Measurements from ENCODE around the gene ZDHHC21.
"Not testable (repeated sequence)": the region's sequence is repeated elsewhere in the genome, so short reads cannot be mapped to it uniquely, and the experiment has no call there.

Gene ZDHHC21

GRCh38 chr9:14677396-14677795 lies 15.8 kb downstream of the ZDHHC21 start:
- no peaks in the 10 kb centered on the region for H3K9me3 ChIP-seq (replicated peaks; ENCODE audit: low read length)

GRCh38 chr9:14674630-14675029 lies 18.6 kb downstream of the ZDHHC21 start:
- Histone ChIP-seq H3K4me2 (ENCODE audit: low read length) (no peak overlapping the region), H3K9ac (ENCODE audit: low read depth, low read length) (no peak overlapping the region), H3K9me3 (replicated peaks; ENCODE audit: low read length) (no peaks in the 10 kb centered on the region), H3K4me1 (ENCODE audit: control insufficient read depth, insufficient read depth, low read length) (peaks cover 6% of the 10 kb centered on the region), H3K4me3 (ENCODE audit: low read length) (no peak overlapping the region), H3K36me3 (ENCODE audit: insufficient read depth, low read length) (peaks cover 6% of the 10 kb centered on the region), H3K27me3 (ENCODE audit: control insufficient read depth, insufficient read depth, low read length) (no peaks in the 10 kb centered on the region)

More at GRCh38 chr9:14677396-14677795, 15.8 kb downstream of the ZDHHC21 start:
- Histone ChIP-seq H3K4me2 (ENCODE audit: low read length) (no peak overlapping the region), H3K36me3 (ENCODE audit: insufficient read depth, low read length) (peaks cover 6% of the 10 kb centered on the region), H3K27me3 (ENCODE audit: control insufficient read depth, insufficient read depth, low read length) (no peaks in the 10 kb centered on the region), H3K9ac (ENCODE audit: low read depth, low read length) (no peak overlapping the region), H3K4me3 (ENCODE audit: low read length) (no peak overlapping the region), H3K4me1 (ENCODE audit: control insufficient read depth, insufficient read depth, low read length) (no peaks in the 10 kb centered on the region)

- no peaks in the 10 kb centered on the region for H3K9me3 ChIP-seq (replicated peaks; ENCODE audit: low read length)
- no peak overlapping the region for H3K4me2 ChIP-seq (ENCODE audit: low read length)
- no peak overlapping the region for H3K9ac ChIP-seq (ENCODE audit: low read depth, low read length)
- H3K27me3 ChIP-seq (ENCODE audit: control insufficient read depth, insufficient read depth, low read length), result no peaks in the 10 kb centered on the region
- no peak overlapping the region for H3K4me3 ChIP-seq (ENCODE audit: low read length)
- peaks cover 6% of the 10 kb centered on the region for H3K36me3 ChIP-seq (ENCODE audit: insufficient read depth, low read length)
- H3K4me1 ChIP-seq (ENCODE audit: control insufficient read depth, insufficient read depth, low read length), result peaks cover 6% of the 10 kb centered on the region
Observed at GRCh38 chr9:14671377-14671776, 21.9 kb downstream of the ZDHHC21 start.

- H3K36me3 ChIP-seq (ENCODE audit: insufficient read depth, low read length), result peaks cover 6% of the 10 kb centered on the region
- no peak overlapping the region for H3K4me3 ChIP-seq (ENCODE audit: low read length)
- no peak overlapping the region for H3K9ac ChIP-seq (ENCODE audit: low read depth, low read length)
- H3K4me1 ChIP-seq (ENCODE audit: control insufficient read depth, insufficient read depth, low read length), result peaks cover 6% of the 10 kb centered on the region
- no peak overlapping the region for H3K4me2 ChIP-seq (ENCODE audit: low read length)
- H3K27me3 ChIP-seq (ENCODE audit: control insufficient read depth, insufficient read depth, low read length), result no peaks in the 10 kb centered on the region
- no peaks in the 10 kb centered on the region for H3K9me3 ChIP-seq (replicated peaks; ENCODE audit: low read length)
Observed at GRCh38 chr9:14670718-14671117, 22.5 kb downstream of the ZDHHC21 start.

- not testable (repeated sequence) for H3K36me3 ChIP-seq (ENCODE audit: insufficient read depth, low read length); H3K9ac ChIP-seq (ENCODE audit: low read depth, low read length); H3K4me1 ChIP-seq (ENCODE audit: control insufficient read depth, insufficient read depth, low read length); H3K4me3 ChIP-seq (ENCODE audit: low read length); H3K9me3 ChIP-seq (replicated peaks; ENCODE audit: low read length); H3K4me2 ChIP-seq (ENCODE audit: low read length); H3K27me3 ChIP-seq (ENCODE audit: control insufficient read depth, insufficient read depth, low read length)
Observed at GRCh38 chr9:14664022-14664421, 29.2 kb downstream of the ZDHHC21 start.

- peaks cover 8% of the 10 kb centered on the region for H3K36me3 ChIP-seq (ENCODE audit: insufficient read depth, low read length)
- no peaks in the 10 kb centered on the region for H3K27me3 ChIP-seq (ENCODE audit: control insufficient read depth, insufficient read depth, low read length)
- H3K4me3 ChIP-seq (ENCODE audit: low read length), result no peak overlapping the region
- H3K4me1 ChIP-seq (ENCODE audit: control insufficient read depth, insufficient read depth, low read length), result no peaks in the 10 kb centered on the region
- H3K9me3 ChIP-seq (replicated peaks; ENCODE audit: low read length), result no peaks in the 10 kb centered on the region
- no peak overlapping the region for H3K9ac ChIP-seq (ENCODE audit: low read depth, low read length)
- no peak overlapping the region for H3K4me2 ChIP-seq (ENCODE audit: low read length)
Observed at GRCh38 chr9:14662060-14662453, 31.2 kb downstream of the ZDHHC21 start.

GRCh38 chr9:14661421-14662059 lies 31.7 kb downstream of the ZDHHC21 start:
- Histone ChIP-seq H3K27me3 (ENCODE audit: control insufficient read depth, insufficient read depth, low read length) (no peaks in the 10 kb centered on the region), H3K4me1 (ENCODE audit: control insufficient read depth, insufficient read depth, low read length) (no peaks in the 10 kb centered on the region), H3K9me3 (replicated peaks; ENCODE audit: low read length) (no peaks in the 10 kb centered on the region), H3K4me2 (ENCODE audit: low read length) (no peak overlapping the region), H3K9ac (ENCODE audit: low read depth, low read length) (no peak overlapping the region), H3K4me3 (ENCODE audit: low read length) (no peak overlapping the region), H3K36me3 (ENCODE audit: insufficient read depth, low read length) (peaks cover 8% of the 10 kb centered on the region)

GRCh38 chr9:14660721-14661120 lies 32.5 kb downstream of the ZDHHC21 start:
- Histone ChIP-seq H3K27me3 (ENCODE audit: control insufficient read depth, insufficient read depth, low read length) (no peaks in the 10 kb centered on the region), H3K4me1 (ENCODE audit: control insufficient read depth, insufficient read depth, low read length) (no peaks in the 10 kb centered on the region), H3K9ac (ENCODE audit: low read depth, low read length) (no peak overlapping the region), H3K9me3 (replicated peaks; ENCODE audit: low read length) (no peaks in the 10 kb centered on the region), H3K4me2 (ENCODE audit: low read length) (no peak overlapping the region), H3K36me3 (ENCODE audit: insufficient read depth, low read length) (peaks cover 8% of the 10 kb centered on the region), H3K4me3 (ENCODE audit: low read length) (no peak overlapping the region)

GRCh38 chr9:14654932-14655331 lies 38.3 kb downstream of the ZDHHC21 start:
- H3K9me3 ChIP-seq (replicated peaks; ENCODE audit: low read length), result no peaks in the 10 kb centered on the region
- no peaks in the 10 kb centered on the region for H3K27me3 ChIP-seq (ENCODE audit: control insufficient read depth, insufficient read depth, low read length)
- no peaks in the 10 kb centered on the region for H3K4me1 ChIP-seq (ENCODE audit: control insufficient read depth, insufficient read depth, low read length)
- no peak overlapping the region for H3K4me3 ChIP-seq (ENCODE audit: low read length)
- H3K9ac ChIP-seq (ENCODE audit: low read depth, low read length), result no peak overlapping the region
- no peak overlapping the region for H3K4me2 ChIP-seq (ENCODE audit: low read length)
- peaks cover 8% of the 10 kb centered on the region for H3K36me3 ChIP-seq (ENCODE audit: insufficient read depth, low read length)

- no peaks in the 10 kb centered on the region for H3K27me3 ChIP-seq (ENCODE audit: control insufficient read depth, insufficient read depth, low read length)
- no peaks in the 10 kb centered on the region for H3K9me3 ChIP-seq (replicated peaks; ENCODE audit: low read length)
- H3K9ac ChIP-seq (ENCODE audit: low read depth, low read length), result no peak overlapping the region
- peaks cover 2% of the 10 kb centered on the region for H3K36me3 ChIP-seq (ENCODE audit: insufficient read depth, low read length)
- H3K4me3 ChIP-seq (ENCODE audit: low read length), result no peak overlapping the region
- H3K4me1 ChIP-seq (ENCODE audit: control insufficient read depth, insufficient read depth, low read length), result no peaks in the 10 kb centered on the region
- H3K4me2 ChIP-seq (ENCODE audit: low read length), result no peak overlapping the region
Observed at GRCh38 chr9:14653511-14653910, 39.7 kb downstream of the ZDHHC21 start.

GRCh38 chr9:14652729-14653377 lies 40.4 kb downstream of the ZDHHC21 start:
- Histone ChIP-seq H3K27me3 (ENCODE audit: control insufficient read depth, insufficient read depth, low read length) (no peaks in the 10 kb centered on the region), H3K9me3 (replicated peaks; ENCODE audit: low read length) (no peaks in the 10 kb centered on the region), H3K36me3 (ENCODE audit: insufficient read depth, low read length) (no peaks in the 10 kb centered on the region), H3K4me3 (ENCODE audit: low read length) (no peak overlapping the region), H3K4me2 (ENCODE audit: low read length) (no peak overlapping the region), H3K4me1 (ENCODE audit: control insufficient read depth, insufficient read depth, low read length) (no peaks in the 10 kb centered on the region), H3K9ac (ENCODE audit: low read depth, low read length) (no peak overlapping the region)

- Histone ChIP-seq H3K9ac (ENCODE audit: low read depth, low read length) (no peak overlapping the region), H3K4me2 (ENCODE audit: low read length) (no peak overlapping the region)
Observed at GRCh38 chr9:14650596-14650995, 42.6 kb downstream of the ZDHHC21 start.

More at GRCh38 chr9:14650596-14650995, 42.6 kb downstream of the ZDHHC21 start:
- Histone ChIP-seq H3K27me3 (ENCODE audit: control insufficient read depth, insufficient read depth, low read length) (no peaks in the 10 kb centered on the region), H3K4me3 (ENCODE audit: low read length) (no peak overlapping the region), H3K36me3 (ENCODE audit: insufficient read depth, low read length) (no peaks in the 10 kb centered on the region), H3K4me1 (ENCODE audit: control insufficient read depth, insufficient read depth, low read length) (no peaks in the 10 kb centered on the region), H3K9me3 (replicated peaks; ENCODE audit: low read length) (no peaks in the 10 kb centered on the region)
